OCI-LY1 (cell line): ENCODE data around the gene NME9.

Source experiments
- H2AFZ ChIP-seq: fragments of 200-600 bp; sonication (generic), shearing (Covaris generic); 2 replicates; pipeline ENCODE4 v1.6.0; 2014; ENCODE audit warnings: antibody characterized with exemption, mild to moderate bottlenecking, low read length
- H3F3A ChIP-seq: fragments of 200-600 bp; sonication (generic), shearing (Covaris generic); 2 replicates; pipeline ENCODE4 v1.6.0; 2014; ENCODE audit warnings: mild to moderate bottlenecking, antibody characterized with exemption, low read length, moderate library complexity; ENCODE audit not compliant: insufficient read depth
- H3K27ac ChIP-seq: fragments of 200-600 bp; sonication (generic); 2 replicates; pipeline ENCODE4 v1.5.1; 2014; ENCODE audit warnings: low read length, mixed run types, mild to moderate bottlenecking, low read depth; ENCODE audit not compliant: poor library complexity, severe bottlenecking
- H3K27me3 ChIP-seq: fragments of 200-600 bp; sonication (generic); 2 replicates; pipeline ENCODE4 v1.6.0; 2014; ENCODE audit warnings: antibody characterized with exemption, mild to moderate bottlenecking, low read length, moderate library complexity; ENCODE audit not compliant: insufficient read depth
- H3K36me3 ChIP-seq: fragments of 200-600 bp; sonication (generic); 2 replicates; pipeline ENCODE4 v1.6.1; 2014; ENCODE audit warnings: mild to moderate bottlenecking, antibody characterized with exemption, low read length, moderate library complexity, mixed read lengths; ENCODE audit not compliant: insufficient read depth
- H3K4me1 ChIP-seq: fragments of 200-600 bp; sonication (generic); 2 replicates; pipeline ENCODE4 v1.5.1; 2014; ENCODE audit warnings: mild to moderate bottlenecking, low read length, moderate library complexity; ENCODE audit not compliant: insufficient read depth, severe bottlenecking
- H3K4me2 ChIP-seq: fragments of 200-600 bp; sonication (generic), shearing (Covaris generic); 2 replicates; pipeline ENCODE4 v1.6.1; 2014; ENCODE audit warnings: low read length
- H3K4me3 ChIP-seq: fragments of 200-600 bp; sonication (generic); 2 replicates; pipeline ENCODE4 v1.5.1; 2014; ENCODE audit warnings: low read length, low read depth, mild to moderate bottlenecking, mixed read lengths; ENCODE audit not compliant: poor library complexity, severe bottlenecking
- H3K79me2 ChIP-seq: fragments of 200-600 bp; shearing (Covaris generic); 2 replicates; pipeline ENCODE4 v1.6.1; 2016; ENCODE audit warnings: mixed run types, low read length, mixed read lengths; ENCODE audit not compliant: insufficient read depth
- H3K9ac ChIP-seq: fragments of 200-600 bp; sonication (generic), shearing (Covaris generic); 2 replicates; pipeline ENCODE4 v1.6.1; 2014; ENCODE audit warnings: mild to moderate bottlenecking, low read length, mixed read lengths
- H3K9me2 ChIP-seq: fragments of 200-600 bp; sonication (generic), shearing (Covaris generic); 2 replicates; pipeline ENCODE4 v1.6.1; 2014; ENCODE audit warnings: low read depth, mild to moderate bottlenecking, low read length, mixed read lengths
- H3K9me3 ChIP-seq: fragments of 200-600 bp; shearing (Covaris generic); 2 replicates; pipeline ENCODE4 v1.6.1; 2014; ENCODE audit warnings: low read length, mixed read lengths
- H4K20me1 ChIP-seq: fragments of 200-600 bp; sonication (generic), shearing (Covaris generic); 2 replicates; pipeline ENCODE4 v1.6.0; 2016; ENCODE audit warnings: mild to moderate bottlenecking, low read length; ENCODE audit not compliant: insufficient read depth
- EZH2 ChIP-seq: fragments of 200-600 bp; sonication (generic), shearing (Covaris generic); IDR thresholded peaks from 2 replicates; pipeline ENCODE4 v1.8.0; 2017; ENCODE audit warnings: borderline replicate concordance, mixed run types, mild to moderate bottlenecking, antibody characterized with exemption, low read length, moderate library complexity, mixed read lengths
- TF ChIP-seq, protein P1 (sequence below): fragments of 200-600 bp; sonication (generic), shearing (Covaris generic); IDR thresholded peaks from 2 replicates; pipeline ENCODE4 v1.5.1; 2017; ENCODE audit warnings: mild to moderate bottlenecking, antibody characterized with exemption, low read length, moderate library complexity, mixed read lengths

NME9 gene

DNA sequence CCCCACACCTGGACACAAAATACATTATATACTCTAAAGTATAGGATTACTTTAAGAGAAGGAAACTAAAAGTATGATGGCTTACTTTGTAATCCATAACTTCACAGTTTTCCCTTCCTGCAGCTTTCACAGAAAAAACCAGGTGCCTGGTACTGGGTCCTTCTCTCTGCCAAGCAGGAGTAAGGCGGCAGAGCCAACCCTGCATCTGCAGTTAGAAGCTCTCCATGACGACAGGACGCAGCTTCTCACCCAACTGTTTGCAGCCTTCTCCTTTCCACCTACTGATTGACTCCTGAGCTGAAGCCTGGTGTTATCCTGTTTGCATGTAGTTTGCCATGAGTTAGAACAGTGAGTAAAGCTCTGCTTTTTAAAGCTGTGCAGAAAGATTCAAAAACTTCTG lies 25.4 kb upstream of the NME9 start:
- no peak overlapping the region for H3K4me2 ChIP-seq
- H3K36me3 ChIP-seq: no peaks in the 10 kb centered on the region
- no peak overlapping the region for H3K27ac ChIP-seq
- no peaks in the 10 kb centered on the region for H3K9me3 ChIP-seq
- H3K4me3 ChIP-seq: no peak overlapping the region
- no peaks in the 10 kb centered on the region for H3K79me2 ChIP-seq
- no peaks in the 10 kb centered on the region for H3K9me2 ChIP-seq
- H3K9ac ChIP-seq: no peak overlapping the region
- no peaks in the 10 kb centered on the region for H3F3A ChIP-seq
- no peak for TF ChIP-seq EZH2
- TF ChIP-seq, protein P1, sequence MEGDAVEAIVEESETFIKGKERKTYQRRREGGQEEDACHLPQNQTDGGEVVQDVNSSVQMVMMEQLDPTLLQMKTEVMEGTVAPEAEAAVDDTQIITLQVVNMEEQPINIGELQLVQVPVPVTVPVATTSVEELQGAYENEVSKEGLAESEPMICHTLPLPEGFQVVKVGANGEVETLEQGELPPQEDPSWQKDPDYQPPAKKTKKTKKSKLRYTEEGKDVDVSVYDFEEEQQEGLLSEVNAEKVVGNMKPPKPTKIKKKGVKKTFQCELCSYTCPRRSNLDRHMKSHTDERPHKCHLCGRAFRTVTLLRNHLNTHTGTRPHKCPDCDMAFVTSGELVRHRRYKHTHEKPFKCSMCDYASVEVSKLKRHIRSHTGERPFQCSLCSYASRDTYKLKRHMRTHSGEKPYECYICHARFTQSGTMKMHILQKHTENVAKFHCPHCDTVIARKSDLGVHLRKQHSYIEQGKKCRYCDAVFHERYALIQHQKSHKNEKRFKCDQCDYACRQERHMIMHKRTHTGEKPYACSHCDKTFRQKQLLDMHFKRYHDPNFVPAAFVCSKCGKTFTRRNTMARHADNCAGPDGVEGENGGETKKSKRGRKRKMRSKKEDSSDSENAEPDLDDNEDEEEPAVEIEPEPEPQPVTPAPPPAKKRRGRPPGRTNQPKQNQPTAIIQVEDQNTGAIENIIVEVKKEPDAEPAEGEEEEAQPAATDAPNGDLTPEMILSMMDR: no peak
- H2AFZ ChIP-seq: no peak overlapping the region
- no peaks in the 10 kb centered on the region for H3K4me1 ChIP-seq
- H4K20me1 ChIP-seq: no peaks in the 10 kb centered on the region
- peaks cover 4% of the 10 kb centered on the region for H3K27me3 ChIP-seq

DNA sequence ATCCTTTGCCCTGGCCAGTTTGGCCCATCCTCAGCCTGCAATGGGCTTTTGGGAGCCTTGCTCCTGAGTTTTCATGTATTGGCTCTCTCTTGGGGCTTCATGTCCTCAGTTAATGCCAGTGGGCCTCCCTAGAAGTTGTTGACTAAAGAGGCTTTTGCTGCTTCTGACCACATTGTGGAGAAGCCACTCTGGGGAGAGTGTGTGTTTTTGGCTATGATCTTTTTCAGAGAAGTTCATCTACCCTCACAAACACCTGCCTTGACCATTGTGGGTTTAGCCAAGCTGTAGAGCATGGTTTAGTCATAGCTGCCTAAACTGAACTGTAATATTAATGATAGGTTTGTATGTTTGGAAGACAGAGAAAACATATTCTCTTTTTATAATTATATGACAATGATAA lies 24.7 kb upstream of the NME9 start:
- TF ChIP-seq, protein P1: no peak
- TF ChIP-seq EZH2: no peak
- Histone ChIP-seq H3K27me3 (peaks cover 4% of the 10 kb centered on the region), H3K4me3 (no peak overlapping the region), H3K9me2 (no peaks in the 10 kb centered on the region), H3K9ac (no peak overlapping the region), H3F3A (no peaks in the 10 kb centered on the region), H3K4me2 (no peak overlapping the region), H3K4me1 (no peaks in the 10 kb centered on the region), H4K20me1 (no peaks in the 10 kb centered on the region), H3K36me3 (no peaks in the 10 kb centered on the region), H2AFZ (no peak overlapping the region), H3K27ac (no peak overlapping the region), H3K9me3 (no peaks in the 10 kb centered on the region), H3K79me2 (no peaks in the 10 kb centered on the region)

DNA sequence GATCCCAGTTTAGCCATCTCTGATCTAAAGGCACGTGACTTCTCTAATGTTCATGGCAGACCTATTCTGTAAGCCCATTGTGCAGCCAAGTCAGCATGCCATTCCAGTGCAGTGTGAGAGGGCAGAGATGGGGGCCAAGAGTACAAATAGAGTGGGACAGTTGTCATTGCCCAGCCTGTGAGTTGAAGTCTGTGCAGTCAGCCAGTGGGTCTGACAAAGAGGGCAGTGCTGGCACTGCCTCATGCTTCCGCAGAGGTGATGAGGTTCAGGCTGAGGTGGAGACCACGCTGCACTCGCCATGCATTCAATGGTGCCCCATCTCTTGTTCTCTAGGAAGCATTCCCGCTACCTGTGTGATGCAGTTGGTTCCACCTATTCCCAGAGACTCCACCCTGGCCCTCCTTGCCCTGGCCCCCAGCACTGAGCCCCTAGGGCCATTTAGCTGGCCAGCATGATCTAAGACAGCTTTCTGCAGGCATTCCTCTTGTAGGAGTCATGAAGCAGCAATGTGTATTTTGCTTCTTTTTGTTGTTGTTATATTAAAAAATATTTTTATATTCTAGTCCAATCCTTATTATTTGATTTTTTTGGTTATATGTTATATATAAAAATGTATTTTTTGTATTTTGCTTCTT lies 22.4 kb upstream of the NME9 start:
- Histone ChIP-seq H3K4me3 (no peak overlapping the region), H4K20me1 (no peaks in the 10 kb centered on the region), H3F3A (no peaks in the 10 kb centered on the region), H3K9me2 (no peaks in the 10 kb centered on the region), H3K4me2 (no peak overlapping the region), H3K27me3 (peaks cover 4% of the 10 kb centered on the region; the same call in 1 of the 2 replicates), H3K79me2 (no peaks in the 10 kb centered on the region), H3K9ac (no peak overlapping the region), H3K9me3 (no peaks in the 10 kb centered on the region), H3K27ac (no peak overlapping the region), H3K4me1 (no peaks in the 10 kb centered on the region), H3K36me3 (no peaks in the 10 kb centered on the region), H2AFZ (no peak overlapping the region)
- TF ChIP-seq, protein P1: no peak
- no peak for TF ChIP-seq EZH2
